ENCODE measurements around the gene APOA5. TPM values are rescaled to one million over a fixed set of nuclear protein-coding genes. Genes with fewer than 3 reads are reported as not detected.
A peak's percentile ranks its signal among the peaks of the same experiment; 100 is the strongest.

APOA5 gene
- total and polyA plus RNA-seq, 4 donors, result not detected

DNA sequence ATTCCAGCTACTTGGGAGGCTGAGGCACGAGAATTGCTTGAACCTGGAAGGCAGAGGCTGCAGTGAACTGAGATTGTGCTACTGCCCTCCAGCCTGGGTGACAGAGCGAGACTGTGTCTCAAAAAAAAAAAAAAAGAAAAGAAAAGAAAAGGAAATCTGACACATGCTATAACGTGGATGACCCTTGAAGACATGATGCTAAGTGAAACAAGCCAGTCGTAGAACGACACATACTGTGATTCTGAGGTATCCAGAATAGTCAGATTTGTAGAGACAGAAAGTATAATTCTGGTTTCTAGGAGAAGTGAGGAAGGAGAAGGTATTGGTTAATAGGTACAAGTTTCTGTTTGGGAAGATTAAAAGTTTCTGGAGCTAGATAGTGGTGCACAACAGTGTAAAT is 6.7 kb upstream of the APOA5 start:
- H3K4me1 ChIP-seq (ENCODE audit: control insufficient read depth, insufficient read depth, low read length), result no peaks in the 10 kb centered on the region
- no peak overlapping the region for H3K27ac ChIP-seq (ENCODE audit: low read depth, low read length)
- H3K9me3 ChIP-seq (ENCODE audit: control insufficient read depth, insufficient read depth, low read length), result no peaks in the 10 kb centered on the region
- H3K4me3 ChIP-seq (ENCODE audit: low read depth, low read length), result no peak overlapping the region
- WGBS (ENCODE audit: insufficient coverage), result 90% methylated on average over 5 of the region's 5 CpGs
- DNase-seq (ENCODE audit: low read depth in 4 of 6, low spot score in 6 of 6), result no peak
- no peaks in the 10 kb centered on the region for H3K36me3 ChIP-seq (ENCODE audit: control insufficient read depth, insufficient read depth, low read length)
- no peaks in the 10 kb centered on the region for H3K27me3 ChIP-seq (ENCODE audit: control insufficient read depth, insufficient read depth, low read length)

DNA sequence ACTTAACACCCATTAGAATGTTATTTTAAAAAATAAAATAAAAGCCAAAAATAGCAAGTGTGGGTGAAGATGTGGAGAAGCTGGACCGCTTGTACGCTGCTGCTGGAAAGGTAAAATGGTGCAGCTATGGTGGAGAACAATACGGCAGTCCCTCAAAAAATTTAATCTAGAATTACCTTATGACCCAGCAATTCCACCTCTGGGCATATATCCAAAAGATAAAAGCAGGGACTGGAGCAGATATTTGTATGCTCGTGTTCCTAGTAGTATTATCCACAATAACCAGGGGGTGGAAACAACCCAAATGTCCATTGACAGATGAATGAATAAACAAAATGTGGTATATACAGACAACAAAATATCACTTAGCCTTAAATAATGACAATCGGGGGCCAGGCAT is 6.1 kb upstream of the APOA5 start:
- DNase-seq (ENCODE audit: low read depth in 4 of 6, low spot score in 6 of 6), result no peak
- Histone ChIP-seq H3K4me1 (ENCODE audit: control insufficient read depth, insufficient read depth, low read length) (no peaks in the 10 kb centered on the region), H3K9me3 (ENCODE audit: control insufficient read depth, insufficient read depth, low read length) (no peaks in the 10 kb centered on the region), H3K27me3 (ENCODE audit: control insufficient read depth, insufficient read depth, low read length) (no peaks in the 10 kb centered on the region), H3K36me3 (ENCODE audit: control insufficient read depth, insufficient read depth, low read length) (no peaks in the 10 kb centered on the region), H3K27ac (ENCODE audit: low read depth, low read length) (no peak overlapping the region), H3K4me3 (ENCODE audit: low read depth, low read length) (no peak overlapping the region)
- 100% methylated on average over 1 of the region's 5 CpGs for WGBS (ENCODE audit: insufficient coverage)

DNA sequence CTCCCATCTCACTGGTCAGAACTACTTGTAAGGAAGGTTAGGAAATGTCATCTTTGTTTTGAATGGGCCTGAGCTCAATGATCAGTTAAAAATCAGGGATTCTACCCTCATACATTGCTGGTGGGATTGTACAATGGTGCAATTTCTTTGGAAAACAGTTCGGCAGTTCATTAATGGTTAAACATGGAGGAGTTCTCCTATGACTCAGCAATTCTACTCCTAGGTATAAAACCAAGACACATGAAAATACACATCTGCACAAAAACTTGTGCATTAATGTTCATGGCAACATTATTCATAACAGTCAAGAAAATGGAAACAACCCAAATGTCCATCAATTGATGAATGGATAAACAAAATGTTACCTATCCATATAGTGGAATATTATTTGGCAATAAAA is 4.9 kb upstream of the APOA5 start:
- DNase-seq (ENCODE audit: low read depth in 4 of 6, low spot score in 6 of 6), result no peak
- Histone ChIP-seq H3K4me1 (ENCODE audit: control insufficient read depth, insufficient read depth, low read length) (peaks cover 4% of the 10 kb centered on the region), H3K27me3 (ENCODE audit: control insufficient read depth, insufficient read depth, low read length) (no peaks in the 10 kb centered on the region), H3K9me3 (ENCODE audit: control insufficient read depth, insufficient read depth, low read length) (no peaks in the 10 kb centered on the region), H3K4me3 (ENCODE audit: low read depth, low read length) (no peak overlapping the region), H3K36me3 (ENCODE audit: control insufficient read depth, insufficient read depth, low read length) (no peaks in the 10 kb centered on the region), H3K27ac (ENCODE audit: low read depth, low read length) (no peak overlapping the region)
- WGBS (ENCODE audit: insufficient coverage), result no CpG with 5 or more reads among the region's 1 CpG

DNA sequence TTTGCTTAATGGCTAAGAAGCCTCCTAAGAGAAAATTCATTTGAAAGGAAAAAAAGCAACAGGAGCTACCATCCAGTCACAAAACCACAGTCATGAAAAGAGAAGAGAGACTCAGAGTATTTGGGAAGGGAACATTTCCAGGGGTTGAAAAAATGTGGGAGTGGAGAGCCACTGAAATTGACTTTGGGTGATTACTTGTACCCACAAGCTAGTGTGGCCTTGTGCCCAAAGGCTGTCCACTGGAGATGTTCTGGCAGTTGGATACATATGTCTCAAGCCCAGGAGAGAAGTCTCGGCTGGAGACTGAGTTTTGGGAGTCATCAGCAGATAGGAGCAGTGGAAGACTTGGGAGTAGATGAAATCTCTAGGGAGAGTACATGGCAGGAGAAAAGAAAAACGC is 3.2 kb upstream of the APOA5 start:
- DNase-seq (ENCODE audit: low read depth in 4 of 6, low spot score in 6 of 6), result no peak
- Histone ChIP-seq H3K4me3 (ENCODE audit: low read depth, low read length) (no peak overlapping the region), H3K27me3 (ENCODE audit: control insufficient read depth, insufficient read depth, low read length) (no peaks in the 10 kb centered on the region), H3K36me3 (ENCODE audit: control insufficient read depth, insufficient read depth, low read length) (no peaks in the 10 kb centered on the region), H3K9me3 (ENCODE audit: control insufficient read depth, insufficient read depth, low read length) (no peaks in the 10 kb centered on the region), H3K27ac (ENCODE audit: low read depth, low read length) (no peak overlapping the region), H3K4me1 (ENCODE audit: control insufficient read depth, insufficient read depth, low read length) (peaks cover 11% of the 10 kb centered on the region)
- WGBS (ENCODE audit: insufficient coverage), result 71% methylated on average over 2 of the region's 2 CpGs

DNA sequence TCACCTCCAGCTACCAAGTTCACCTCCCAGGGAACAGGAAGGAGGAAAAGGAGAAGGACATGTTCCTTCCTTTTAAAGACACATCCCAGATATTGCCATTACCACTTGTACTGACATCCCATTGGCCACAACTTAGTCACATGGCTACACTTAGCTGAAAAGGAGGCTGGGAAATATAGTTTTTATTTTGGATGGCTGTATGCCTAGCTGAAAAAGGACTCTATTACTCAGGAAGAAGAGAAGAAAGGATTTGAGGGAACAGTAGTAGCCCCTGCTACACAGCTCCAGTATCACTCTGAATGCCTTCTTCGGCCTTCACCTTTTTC is 2.1 kb upstream of the APOA5 start:
- Histone ChIP-seq H3K27ac (ENCODE audit: low read depth, low read length) (no peak overlapping the region), H3K36me3 (ENCODE audit: control insufficient read depth, insufficient read depth, low read length) (no peaks in the 10 kb centered on the region), H3K4me3 (ENCODE audit: low read depth, low read length) (no peak overlapping the region), H3K27me3 (ENCODE audit: control insufficient read depth, insufficient read depth, low read length) (no peaks in the 10 kb centered on the region), H3K9me3 (ENCODE audit: control insufficient read depth, insufficient read depth, low read length) (no peaks in the 10 kb centered on the region), H3K4me1 (ENCODE audit: control insufficient read depth, insufficient read depth, low read length) (peaks cover 13% of the 10 kb centered on the region)
- peak in 2 of 6 donors; percentile 32 to 72 for DNase-seq (ENCODE audit: low read depth in 4 of 6, low spot score in 6 of 6)
- 100% methylated on average over 1 of the region's 1 CpG for WGBS (ENCODE audit: insufficient coverage)

DNA sequence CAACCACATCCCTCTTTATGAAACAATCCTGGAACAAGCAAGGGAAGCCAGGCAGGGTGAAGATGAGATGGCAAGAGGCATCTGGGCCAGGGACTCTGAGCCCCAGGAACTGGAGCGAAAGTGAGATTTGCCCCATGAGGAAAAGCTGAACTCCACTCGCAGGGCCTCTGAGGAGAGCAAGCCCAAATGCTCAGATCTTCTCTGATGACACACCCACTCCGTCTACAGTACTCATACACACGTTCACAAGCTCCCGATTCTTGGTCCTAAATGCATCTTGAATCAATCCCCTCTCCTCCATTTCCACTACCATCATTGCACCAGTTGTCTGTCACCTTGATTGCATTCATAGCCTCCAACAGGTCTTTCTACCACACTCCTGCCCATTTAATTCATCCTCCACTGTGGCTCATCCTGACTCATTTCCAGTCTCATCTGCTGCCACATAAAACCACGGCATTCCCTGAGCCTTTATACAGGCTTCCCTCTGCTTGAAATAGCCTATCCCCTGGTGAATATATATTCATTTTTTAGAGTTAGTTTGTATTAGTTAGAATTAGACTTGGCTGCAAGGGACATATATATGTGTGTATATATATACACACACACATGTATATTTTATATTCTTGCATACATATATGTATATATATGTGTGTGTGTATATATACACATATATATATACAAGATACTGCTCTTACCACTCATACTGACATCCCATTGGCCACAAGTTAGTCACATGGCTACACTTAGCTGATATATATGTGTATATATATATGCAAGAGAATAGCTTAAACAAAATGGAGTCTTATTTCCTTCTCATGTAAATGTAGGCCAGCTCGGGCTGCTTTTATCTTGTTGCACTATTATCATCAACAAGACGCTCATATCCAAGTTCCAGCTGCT is 1.4 kb upstream of the APOA5 start:
- WGBS (ENCODE audit: insufficient coverage), result 82% methylated on average over 5 of the region's 8 CpGs
- DNase-seq (ENCODE audit: low read depth in 4 of 6, low spot score in 6 of 6), result no peak
- Histone ChIP-seq H3K27me3 (ENCODE audit: control insufficient read depth, insufficient read depth, low read length) (no peaks in the 10 kb centered on the region), H3K9me3 (ENCODE audit: control insufficient read depth, insufficient read depth, low read length) (no peaks in the 10 kb centered on the region), H3K4me1 (ENCODE audit: control insufficient read depth, insufficient read depth, low read length) (peaks cover 19% of the 10 kb centered on the region), H3K36me3 (ENCODE audit: control insufficient read depth, insufficient read depth, low read length) (no peaks in the 10 kb centered on the region), H3K4me3 (ENCODE audit: low read depth, low read length) (no peak overlapping the region), H3K27ac (ENCODE audit: low read depth, low read length) (no peak overlapping the region)

DNA sequence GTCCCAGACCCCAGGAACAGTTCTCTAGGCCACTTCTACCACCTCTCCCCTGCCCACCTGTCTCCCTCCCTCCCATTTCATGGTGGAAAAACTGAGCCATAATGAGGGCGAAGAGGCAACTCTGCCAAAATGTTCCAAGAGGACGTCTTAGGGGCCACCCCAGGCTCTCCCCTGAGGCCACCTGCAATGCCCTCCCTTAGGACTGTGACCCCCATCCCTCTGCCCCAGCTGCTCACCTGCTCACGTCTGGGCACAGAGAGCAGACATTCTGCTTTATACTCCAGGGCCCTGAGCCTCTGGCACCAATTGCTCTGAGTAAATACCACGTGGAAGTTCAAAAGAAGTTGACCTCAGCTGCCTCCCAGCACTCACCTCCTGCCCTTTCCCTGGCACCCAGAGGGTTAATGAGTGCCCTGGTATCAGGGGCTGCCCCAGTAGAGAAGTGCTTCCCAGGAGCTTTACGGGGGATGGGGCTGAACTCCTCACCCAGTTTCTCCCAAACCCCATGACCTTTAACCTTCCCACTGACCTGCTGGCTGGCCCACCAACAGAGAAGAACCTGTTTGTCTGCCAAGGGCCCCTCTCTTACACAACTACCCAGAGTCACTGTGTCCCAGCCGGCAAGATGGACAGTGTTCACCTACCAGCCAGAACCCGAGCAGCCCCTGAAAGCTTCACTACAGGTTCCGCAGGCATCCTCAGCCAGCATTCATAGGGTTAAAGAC is 627 bp upstream of the APOA5 start:
- no peak overlapping the region for H3K27ac ChIP-seq (ENCODE audit: low read depth, low read length)
- H3K4me3 ChIP-seq (ENCODE audit: low read depth, low read length), result no peak overlapping the region
- H3K4me1 ChIP-seq (ENCODE audit: control insufficient read depth, insufficient read depth, low read length), result peaks cover 22% of the 10 kb centered on the region
- H3K27me3 ChIP-seq (ENCODE audit: control insufficient read depth, insufficient read depth, low read length), result no peaks in the 10 kb centered on the region
- no peaks in the 10 kb centered on the region for H3K36me3 ChIP-seq (ENCODE audit: control insufficient read depth, insufficient read depth, low read length)
- DNase-seq (ENCODE audit: low read depth in 4 of 6, low spot score in 6 of 6), result no peak
- WGBS (ENCODE audit: insufficient coverage), result 53% methylated on average over 7 of the region's 8 CpGs
- no peaks in the 10 kb centered on the region for H3K9me3 ChIP-seq (ENCODE audit: control insufficient read depth, insufficient read depth, low read length)

DNA sequence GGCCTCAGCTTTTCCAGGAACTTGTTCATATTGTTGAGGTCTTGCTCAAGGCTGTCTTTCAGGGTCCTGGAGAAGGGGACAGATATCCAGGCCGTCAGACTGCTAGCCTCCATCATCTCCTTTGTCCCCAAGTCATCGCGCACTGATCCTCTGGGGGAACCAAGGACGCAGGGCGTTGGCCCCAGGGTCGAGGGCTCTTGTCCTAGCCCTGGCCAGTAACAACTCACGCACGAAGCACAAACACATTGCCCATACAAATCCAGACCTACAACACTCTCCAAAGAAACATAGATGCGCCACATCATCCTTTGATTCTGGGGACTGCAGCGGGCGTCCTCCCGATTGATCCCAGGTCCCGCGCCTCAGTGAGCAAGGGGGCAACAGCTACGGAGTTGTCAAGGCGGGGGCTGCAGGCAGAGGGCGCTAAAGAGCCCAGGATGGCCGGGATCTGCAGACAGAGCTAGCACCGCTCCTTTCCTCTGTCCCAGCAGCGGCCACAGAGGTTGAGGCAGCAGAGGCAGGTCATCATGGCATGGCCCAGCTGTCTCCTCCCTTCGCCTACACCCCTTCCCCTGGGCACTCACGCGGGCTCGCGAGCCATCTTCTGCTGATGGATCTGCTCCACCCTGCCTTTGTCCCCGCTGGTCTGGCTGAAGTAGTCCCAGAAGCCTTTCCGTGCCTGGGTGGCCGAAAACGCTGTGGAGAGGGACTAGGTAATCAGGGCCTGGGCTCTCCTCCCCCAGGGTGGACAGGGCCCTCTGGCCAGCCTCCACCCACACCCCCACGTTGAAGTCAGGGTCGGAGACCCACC is 472 bp downstream of the APOA5 start:
- Histone ChIP-seq H3K4me1 (ENCODE audit: control insufficient read depth, insufficient read depth, low read length) (peaks cover 28% of the 10 kb centered on the region), H3K4me3 (ENCODE audit: low read depth, low read length) (no peak overlapping the region)
- WGBS (ENCODE audit: insufficient coverage), result 24% methylated on average over 30 of the region's 31 CpGs

DNA sequence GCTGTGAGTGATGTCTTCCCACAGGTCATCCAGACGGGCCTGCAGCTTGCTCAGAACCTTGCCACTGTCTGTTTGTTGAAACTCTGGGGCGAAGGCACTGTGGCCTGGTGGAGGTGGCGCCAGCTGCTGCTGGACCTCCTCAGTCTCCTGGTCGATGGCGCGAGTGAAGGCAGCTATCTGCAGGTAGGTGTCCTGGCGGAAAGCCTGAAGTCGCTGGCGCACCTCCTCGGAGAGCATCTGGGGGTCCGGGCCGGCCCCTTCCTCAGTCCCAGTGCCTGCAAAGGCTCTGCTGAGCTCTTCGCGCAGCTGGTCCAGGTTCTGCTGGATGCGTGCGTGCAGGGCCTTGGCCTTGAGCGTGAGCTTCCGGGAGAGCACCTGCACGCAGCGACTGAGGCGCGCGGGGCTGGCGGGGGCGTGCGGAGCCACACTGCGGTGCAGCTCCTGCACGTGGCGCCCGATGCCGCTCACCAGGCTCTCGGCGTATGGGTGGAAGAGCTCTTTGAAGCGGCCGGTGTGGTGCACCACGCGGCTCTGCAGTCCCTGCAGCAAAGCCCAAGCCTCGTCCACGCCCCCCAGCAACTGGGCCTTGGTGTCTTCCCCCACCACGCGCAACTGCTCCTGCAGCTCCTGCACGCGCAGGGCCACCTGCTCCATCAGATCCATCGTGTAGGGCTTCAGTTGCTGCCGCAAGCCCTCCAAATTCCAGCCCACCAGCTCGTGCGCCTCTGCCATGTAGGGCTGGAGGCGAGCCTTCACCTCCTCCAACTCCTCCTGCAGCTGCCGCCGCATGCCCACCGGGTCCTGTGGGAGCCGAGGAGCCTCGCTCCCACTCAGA is 1.3 kb downstream of the APOA5 start:
- no peak for DNase-seq (ENCODE audit: low read depth in 4 of 6, low spot score in 6 of 6)
- Histone ChIP-seq H3K9me3 (ENCODE audit: control insufficient read depth, insufficient read depth, low read length) (no peaks in the 10 kb centered on the region), H3K4me3 (ENCODE audit: low read depth, low read length) (no peak overlapping the region), H3K27ac (ENCODE audit: low read depth, low read length) (no peak overlapping the region), H3K4me1 (ENCODE audit: control insufficient read depth, insufficient read depth, low read length) (peaks cover 28% of the 10 kb centered on the region), H3K36me3 (ENCODE audit: control insufficient read depth, insufficient read depth, low read length) (peaks cover 4% of the 10 kb centered on the region), H3K27me3 (ENCODE audit: control insufficient read depth, insufficient read depth, low read length) (no peaks in the 10 kb centered on the region)
- 80% methylated on average over 53 of the region's 53 CpGs for WGBS (ENCODE audit: insufficient coverage)

More for the DNA sequence above, 472 bp downstream of the APOA5 start:
- Histone ChIP-seq H3K27ac (ENCODE audit: low read depth, low read length) (no peak overlapping the region), H3K9me3 (ENCODE audit: control insufficient read depth, insufficient read depth, low read length) (no peaks in the 10 kb centered on the region), H3K27me3 (ENCODE audit: control insufficient read depth, insufficient read depth, low read length) (no peaks in the 10 kb centered on the region), H3K36me3 (ENCODE audit: control insufficient read depth, insufficient read depth, low read length) (no peaks in the 10 kb centered on the region)
- DNase-seq (ENCODE audit: low read depth in 4 of 6, low spot score in 6 of 6), result peak in 4 of 6 donors; percentile 31 to 84 (median 61)

Measured in spinal cord (tissue), 10 donors.